CD4-positive, alpha-beta T cell (primary cell): ENCODE data around the gene ZG16B. TPM values are rescaled to one million over a fixed set of nuclear protein-coding genes. Genes with fewer than 3 reads are reported as not detected.

Source experiments
- ATAC-seq: fragments of 200-7000 bp; cut with Tn5 transposase; one replicate; pipeline ENCODE4 v1.10.0; 2022; ENCODE audit warnings: mild to moderate bottlenecking; ENCODE audit not compliant: poor library complexity
- CTCF ChIA-PET: fragments of 350-600 bp; sonication (Branson Sonifier 250); formaldehyde crosslinking; loops from one replicate; lab custom pipeline; 2021; ENCODE audit warnings: antibody characterized with exemption, inconsistent platforms; lab: Charles Lee
- POLR2A ChIA-PET: fragments of 350-600 bp; sonication (Branson Sonifier 250); formaldehyde crosslinking; loops from one replicate; lab custom pipeline; 2021; ENCODE audit warnings: antibody characterized with exemption, inconsistent platforms; lab: Charles Lee
- DNase-seq, 14 experiments: peaks; one replicate each; pipeline ENCODE4 v3.0.0-alpha.2; 2013 to 2020; ENCODE audit warnings: mixed read lengths in 2 of 14
- H3K27ac ChIP-seq, 2 donors: one replicate each; pipeline versions ENCODE4 v1.5.1 to v1.7.0; 2013; ENCODE audit warnings: low read length in 2 of 2, low read depth in 1 of 2, mild to moderate bottlenecking in 1 of 2
- H3K27me3 ChIP-seq, 2 experiments: 1 replicate in 1 of 2; 2 replicates in 1 of 2; pipeline versions ENCODE4 v1.6.1 to v1.7.0; 2013; ENCODE audit warnings: low read length in 2 of 2, control low read depth in 1 of 2, mild to moderate bottlenecking in 1 of 2, moderate library complexity in 1 of 2; ENCODE audit not compliant: insufficient read depth in 2 of 2, control insufficient read depth in 1 of 2
- H3K36me3 ChIP-seq: one replicate; pipeline ENCODE4 v1.6.1; 2013; ENCODE audit warnings: low read length, control low read depth; ENCODE audit not compliant: insufficient read depth
- H3K4me1 ChIP-seq: one replicate; pipeline ENCODE4 v1.6.1; 2013; ENCODE audit warnings: low read length, control low read depth; ENCODE audit not compliant: insufficient read depth
- H3K4me3 ChIP-seq: one replicate; pipeline ENCODE4 v1.5.1; 2013; ENCODE audit warnings: mild to moderate bottlenecking, low read length, moderate library complexity
- H3K9me3 ChIP-seq, 2 experiments: 1 replicate in 1 of 2; 2 replicates in 1 of 2; pipeline versions ENCODE4 v1.6.1 to v1.7.0; 2013; ENCODE audit warnings: low read length in 2 of 2, mild to moderate bottlenecking in 2 of 2, control low read depth in 1 of 2, moderate library complexity in 1 of 2; ENCODE audit not compliant: control insufficient read depth in 1 of 2, insufficient read depth in 1 of 2
- H3K27ac Mint-ChIP-seq: one replicate; pipeline ENCODE4 v1.8.0; 2020; ENCODE audit warnings: mixed read lengths
- H3K27me3 Mint-ChIP-seq: one replicate; pipeline ENCODE4 v1.8.0; 2021; ENCODE audit warnings: mixed read lengths
- H3K36me3 Mint-ChIP-seq: one replicate; pipeline ENCODE4 v1.8.0; 2021; ENCODE audit warnings: low read depth, mixed read lengths
- H3K4me1 Mint-ChIP-seq: one replicate; pipeline ENCODE4 v1.8.0; 2021; ENCODE audit warnings: low read depth, mixed read lengths
- H3K4me3 Mint-ChIP-seq: one replicate; pipeline ENCODE4 v1.8.0; 2020; ENCODE audit warnings: mild to moderate bottlenecking, mixed read lengths
- H3K9me3 Mint-ChIP-seq: one replicate; pipeline ENCODE4 v1.8.0; 2020; ENCODE audit warnings: mixed read lengths
- intact Hi-C, 2 experiments: fragments of 100-400 bp; cut with DNase I in 1 of 2; cut with micrococcal nuclease in 1 of 2; formaldehyde crosslinking; loops; one replicate each; pipeline versions ENCODE4 v1.15.1 to v1.9.0; 2023 to 2025; cut with DNase I, micrococcal nuclease
- total RNA-seq, 174 experiments: library from RNA in 2 of 174; stranded (reverse) in 2 of 174; gene quantifications; one replicate each; pipeline ENCODE4 v1.2.3 and lab custom pipeline; 2021 to 2026
- TF ChIP-seq, protein P1 (sequence below): fragments of 200-600 bp; IDR thresholded peaks from one replicate; pipeline ENCODE4 v1.8.0; 2022; ENCODE audit warnings: antibody characterized with exemption, mild to moderate bottlenecking

Gene ZG16B
- total RNA-seq, 2 experiments from 2014 or later = not detected

DNA sequence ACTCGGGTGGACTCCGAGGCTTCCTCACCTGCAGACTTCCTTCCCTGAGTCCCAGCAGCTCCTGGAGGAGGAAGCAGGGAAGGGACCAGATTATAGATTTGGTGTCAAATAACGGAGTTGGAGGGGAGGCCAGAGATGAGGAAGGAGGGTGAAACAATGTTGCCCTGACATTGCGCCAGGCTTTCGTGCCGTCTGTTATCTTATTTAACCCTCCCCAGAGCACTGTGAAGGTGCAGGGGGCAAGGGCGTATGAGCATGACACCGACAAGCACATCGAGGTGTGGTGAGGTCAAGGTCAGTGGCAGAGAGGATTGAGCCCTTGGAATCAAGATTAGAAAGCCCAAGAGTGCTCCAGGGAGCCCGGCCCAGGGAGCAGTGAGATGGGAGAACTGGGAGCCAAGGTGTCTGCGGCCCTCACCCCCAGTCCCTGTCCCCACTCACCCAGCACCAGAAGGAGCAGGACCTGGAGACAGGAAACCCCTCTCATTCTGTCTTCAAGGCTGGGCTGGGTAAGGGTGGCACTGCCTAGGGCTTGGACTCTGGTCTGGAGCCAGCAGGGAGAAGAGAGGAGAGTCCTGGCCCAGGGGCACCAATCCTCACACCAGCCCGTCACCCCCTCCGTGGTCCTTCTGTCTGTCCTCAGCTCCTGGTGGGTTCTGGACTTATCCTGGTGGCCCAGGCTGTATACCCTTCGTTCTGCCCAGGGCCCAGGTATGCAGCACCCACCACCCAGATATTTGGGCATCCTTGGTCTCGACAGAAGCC is 43.9 kb upstream of the ZG16B start:
- Histone ChIP-seq H3K4me3 (peak overlapping the region; percentile 60), H3K27me3 (peaks cover 5 to 16% of the 10 kb centered on the region in 2 experiments), H3K9me3 (no peaks in the 10 kb centered on the region), H3K27ac (no peak overlapping the region), H3K4me1 (peaks cover 24% of the 10 kb centered on the region), H3K36me3 (no peaks in the 10 kb centered on the region)
- POLR2A ChIA-PET = interaction anchor here (1.8 to 3.6 kb wide), 2 partner anchors 8 to 33 kb away, joined by 7 to 16 read pairs; partner anchors contain the start of gene SRRM2
- ATAC-seq (no peak), DNase-seq (peak in 1 of 14 experiments; percentile 26)
- H3K27ac Mint-ChIP-seq = no peak overlapping the region
- H3K4me3 Mint-ChIP-seq = peak overlapping the region; percentile 27
- intact Hi-C loops = no loop called here
- peaks cover 25% of the 10 kb centered on the region for H3K27me3 Mint-ChIP-seq
- H3K36me3 Mint-ChIP-seq = no peaks in the 10 kb centered on the region
- TF ChIP-seq, protein P1, sequence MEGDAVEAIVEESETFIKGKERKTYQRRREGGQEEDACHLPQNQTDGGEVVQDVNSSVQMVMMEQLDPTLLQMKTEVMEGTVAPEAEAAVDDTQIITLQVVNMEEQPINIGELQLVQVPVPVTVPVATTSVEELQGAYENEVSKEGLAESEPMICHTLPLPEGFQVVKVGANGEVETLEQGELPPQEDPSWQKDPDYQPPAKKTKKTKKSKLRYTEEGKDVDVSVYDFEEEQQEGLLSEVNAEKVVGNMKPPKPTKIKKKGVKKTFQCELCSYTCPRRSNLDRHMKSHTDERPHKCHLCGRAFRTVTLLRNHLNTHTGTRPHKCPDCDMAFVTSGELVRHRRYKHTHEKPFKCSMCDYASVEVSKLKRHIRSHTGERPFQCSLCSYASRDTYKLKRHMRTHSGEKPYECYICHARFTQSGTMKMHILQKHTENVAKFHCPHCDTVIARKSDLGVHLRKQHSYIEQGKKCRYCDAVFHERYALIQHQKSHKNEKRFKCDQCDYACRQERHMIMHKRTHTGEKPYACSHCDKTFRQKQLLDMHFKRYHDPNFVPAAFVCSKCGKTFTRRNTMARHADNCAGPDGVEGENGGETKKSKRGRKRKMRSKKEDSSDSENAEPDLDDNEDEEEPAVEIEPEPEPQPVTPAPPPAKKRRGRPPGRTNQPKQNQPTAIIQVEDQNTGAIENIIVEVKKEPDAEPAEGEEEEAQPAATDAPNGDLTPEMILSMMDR = no peak
- peaks cover 4% of the 10 kb centered on the region for H3K4me1 Mint-ChIP-seq
- H3K9me3 Mint-ChIP-seq = no peaks in the 10 kb centered on the region
- CTCF ChIA-PET = no interaction called here

GRCh38 chr16:2786826-2787151 is 43.3 kb upstream of the ZG16B start:
- no peaks in the 10 kb centered on the region for H3K9me3 Mint-ChIP-seq
- H3K36me3 ChIP-seq = no peaks in the 10 kb centered on the region
- H3K4me1 Mint-ChIP-seq = peaks cover 4% of the 10 kb centered on the region
- no peak overlapping the region for H3K27ac Mint-ChIP-seq
- intact Hi-C loops = no loop called here
- H3K27ac ChIP-seq = no peak overlapping the region
- no peak overlapping the region for H3K4me3 ChIP-seq
- peaks cover 24% of the 10 kb centered on the region for H3K4me1 ChIP-seq
- H3K4me3 Mint-ChIP-seq = no peak overlapping the region
- TF ChIP-seq, protein P1 = no peak
- no peaks in the 10 kb centered on the region for H3K36me3 Mint-ChIP-seq
- ChIA-PET CTCF (no interaction called here), POLR2A (interaction anchor here (1.8 kb wide), 1 partner anchor 9 kb away, joined by 7 read pairs; no protein-coding TSS in a partner anchor)
- H3K9me3 ChIP-seq = no peaks in the 10 kb centered on the region
- H3K27me3 Mint-ChIP-seq = peaks cover 28% of the 10 kb centered on the region
- ATAC-seq = no peak
- peaks cover 5 to 16% of the 10 kb centered on the region in 2 experiments for H3K27me3 ChIP-seq
- DNase-seq = no peak

- Histone ChIP-seq H3K27me3 (peaks cover 5 to 16% of the 10 kb centered on the region in 2 experiments), H3K9me3 (no peaks in the 10 kb centered on the region), H3K27ac (no peak within 1 kb of the TSS), H3K36me3 (no peaks in the 10 kb centered on the region), H3K4me3 (no peak within 1 kb of the TSS), H3K4me1 (peaks cover 24% of the 10 kb centered on the region)
- ChIA-PET POLR2A (interaction anchor here (1.8 kb wide), 1 partner anchor 9 kb away, joined by 7 read pairs; no protein-coding TSS in a partner anchor), CTCF (no interaction called here)
- ATAC-seq = no peak
- Mint-ChIP-seq H3K27me3 (peaks cover 33% of the 10 kb centered on the region), H3K27ac (no peak within 1 kb of the TSS), H3K9me3 (no peaks in the 10 kb centered on the region), H3K4me3 (peak within 1 kb of the TSS; percentile 25), H3K36me3 (no peaks in the 10 kb centered on the region), H3K4me1 (peaks cover 4% of the 10 kb centered on the region)
- TF ChIP-seq, protein P1 = no peak
- intact Hi-C loops = no loop called here
- DNase-seq = peak in 1 of 14 experiments; percentile 24
These were observed 42.7 kb upstream of the ZG16B start, which contains the start of gene PRSS33 for GRCh38 chr16:2787406-2787805. PRSS33 (minus strand) TSS chr16:2787560; CDS start chr16:2786547, 1,013 bp downstream.
